GM12878 (cell line): ENCODE measurements around the gene TAX1BP3.

Source experiments
- CHD2 ChIP-seq: IDR thresholded peaks from 2 replicates; pipeline ENCODE4 v1.6.1; 2011; ENCODE audit warnings: low read depth, low read length, improper control_type of control experiment, borderline replicate concordance
- FOXM1 ChIP-seq: IDR thresholded peaks from 2 replicates; pipeline ENCODE4 v1.6.1; 2012; ENCODE audit warnings: low read depth, mild to moderate bottlenecking, inconsistent platforms, low read length, moderate library complexity
- POLR2AphosphoS5 ChIP-seq: IDR thresholded peaks from 2 replicates; pipeline ENCODE4 v1.6.1; 2011; ENCODE audit warnings: mild to moderate bottlenecking, low read length, inconsistent platforms

DNA sequence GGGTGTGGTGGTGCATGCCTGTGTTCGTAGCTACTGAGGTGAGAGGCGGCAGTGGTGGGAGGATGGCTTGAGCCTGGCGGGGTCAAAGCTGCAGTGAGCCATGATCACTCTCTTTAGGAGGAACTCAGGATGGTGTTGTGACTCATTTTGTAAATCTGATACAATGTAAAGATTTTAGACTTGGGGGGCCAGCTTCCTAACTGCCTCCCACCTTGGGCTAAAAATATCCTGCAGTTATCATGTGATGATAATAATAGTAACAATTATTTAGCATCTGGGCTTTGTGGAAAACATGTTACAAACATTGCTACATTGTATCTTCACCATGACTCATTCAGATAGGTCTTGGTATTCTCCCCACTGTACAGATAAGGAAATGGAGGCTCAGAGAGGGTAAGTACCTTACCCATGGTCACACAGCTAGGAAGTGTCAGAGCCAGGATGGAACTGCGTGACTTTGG is 24.5 kb downstream of the TAX1BP3 start:
- TF ChIP-seq CHD2: no peak
- TF ChIP-seq FOXM1: no peak
- no peak for TF ChIP-seq POLR2AphosphoS5
